AG04449 (cell line): ENCODE measurements around the gene CDC42EP3.

Experiments used
- CTCF ChIA-PET: fragments of 350-600 bp; formaldehyde crosslinking; extraction: SDS; loops from one replicate; lab custom pipeline; 2021; ENCODE audit warnings: antibody characterized with exemption; lab: Yijun Ruan, JAX
- POLR2A ChIA-PET: fragments of 400-600, 350-600 bp; formaldehyde crosslinking; extraction: SDS; loops from one replicate; lab custom pipeline; 2020; ENCODE audit warnings: antibody characterized with exemption, inconsistent platforms; lab: Yijun Ruan, JAX
- DNase-seq: peaks from one replicate; pipeline ENCODE4 v3.0.0-alpha.2; 2010; ENCODE audit warnings: low read depth, low spot score
- H3K4me3 ChIP-seq: 2 replicates; pipeline ENCODE4 v1.5.1; 2011; ENCODE audit warnings: low read depth, mild to moderate bottlenecking, control low read depth, low read length
- CTCF ChIP-seq: IDR thresholded peaks from one replicate; pipeline ENCODE4 v1.5.1; 2011; ENCODE audit warnings: mild to moderate bottlenecking, moderate library complexity, low read length, control low read depth, inconsistent platforms; ENCODE audit not compliant: insufficient read depth; ENCODE audit errors: missing control alignments

CDC42EP3 gene

DNA sequence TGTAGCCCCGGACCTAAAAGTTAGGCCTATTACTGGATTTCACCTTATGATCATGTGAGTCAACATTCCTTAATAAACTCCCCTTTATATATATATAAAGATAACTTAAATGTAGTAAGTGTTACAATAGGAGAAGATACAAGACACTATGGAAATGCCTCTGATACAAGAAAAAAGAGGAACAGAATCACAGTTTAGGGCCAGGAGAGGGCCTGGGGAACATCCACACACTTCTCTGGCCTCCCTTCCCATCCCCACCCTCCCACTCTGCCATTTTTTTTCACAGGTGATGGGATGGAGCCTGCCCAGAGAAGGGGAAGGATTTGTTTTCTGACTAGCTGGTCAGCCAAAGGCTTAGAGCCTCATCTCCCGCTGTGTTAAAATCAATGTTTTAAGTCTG lies 6.4 kb downstream of the CDC42EP3 start:
- H3K4me3 ChIP-seq, result peak overlapping the region; percentile 91
- ChIA-PET POLR2A (interaction anchor here (0.7 to 0.9 kb wide), 2 partner anchors 163 to 251 kb away, joined by 3 read pairs; no protein-coding TSS in a partner anchor), CTCF (interaction anchor here (1.2 to 8.4 kb wide), 4 partner anchors 8 to 250 kb away, joined by 4 to 36 read pairs (median 19); no protein-coding TSS in a partner anchor)
- no peak for TF ChIP-seq CTCF
- no peak for DNase-seq

GRCh38 chr2:37664231-37664643 lies 7.2 kb downstream of the CDC42EP3 start:
- ChIA-PET POLR2A (no interaction called here), CTCF (interaction anchor here (1.1 to 4.8 kb wide), 2 partner anchors 249 to 268 kb away, joined by 3 to 23 read pairs; no protein-coding TSS in a partner anchor)
- DNase-seq, result no peak
- no peak for TF ChIP-seq CTCF
- peak overlapping the region; percentile 40 for H3K4me3 ChIP-seq

GRCh38 chr2:37663390-37663789 lies 8.1 kb downstream of the CDC42EP3 start:
- H3K4me3 ChIP-seq, result no peak overlapping the region
- ChIA-PET POLR2A (interaction anchor here (1.0 to 1.2 kb wide), 2 partner anchors 16 to 119 kb away, joined by 4 read pairs; no protein-coding TSS in a partner anchor), CTCF (interaction anchor here (0.7 to 4.8 kb wide), 3 partner anchors 214 to 267 kb away, joined by 3 to 23 read pairs (median 5); no protein-coding TSS in a partner anchor)
- DNase-seq, result no peak
- no peak for TF ChIP-seq CTCF

GRCh38 chr2:37659723-37660122 lies 11.7 kb downstream of the CDC42EP3 start:
- DNase-seq, result no peak
- H3K4me3 ChIP-seq, result peak overlapping the region; percentile 28
- TF ChIP-seq CTCF, result no peak
- CTCF ChIA-PET, result interaction anchor here (1.3 to 6.6 kb wide), 3 partner anchors 176 to 245 kb away, joined by 3 to 40 read pairs (median 11); no protein-coding TSS in a partner anchor
- POLR2A ChIA-PET, result no interaction called here

GRCh38 chr2:37658682-37659081 lies 12.8 kb downstream of the CDC42EP3 start:
- no peak for DNase-seq
- ChIA-PET CTCF (interaction anchor here (0.9 to 6.6 kb wide), 5 partner anchors 177 to 247 kb away, joined by 3 to 40 read pairs (median 11); no protein-coding TSS in a partner anchor), POLR2A (interaction anchor here (0.6 to 0.7 kb wide), 2 partner anchors 10 to 212 kb away, joined by 3 to 4 read pairs; no protein-coding TSS in a partner anchor)

More at GRCh38 chr2:37658682-37659081, 12.8 kb downstream of the CDC42EP3 start:
- no peak overlapping the region; the same call in 1 of the 2 replicates for H3K4me3 ChIP-seq
- TF ChIP-seq CTCF, result no peak
